RWPE2 (cell line): Measurements from ENCODE around the gene SENP7.
"Not testable (repeated sequence)": the region's sequence is repeated elsewhere in the genome, so short reads cannot be mapped to it uniquely, and the experiment has no call there.

Experiments
- ATAC-seq: fragments of 200-7000 bp; cut with Tn5 transposase; 3 replicates; pipeline ENCODE4 v1.9.1; 2021; ENCODE audit warnings: low read depth
- DNase-seq: peaks from one replicate; pipeline ENCODE4 v3.0.0-alpha.2; 2020; ENCODE audit warnings: low spot score
- H3K27ac ChIP-seq: fragments of 450-650 bp; 2 replicates; pipeline ENCODE4 v1.5.1; 2017; ENCODE audit warnings: mild to moderate bottlenecking; ENCODE audit not compliant: poor library complexity, severe bottlenecking
- H3K27me3 ChIP-seq: fragments of 250-450 bp; sonication (Bioruptor Pico); 2 replicates; pipeline ENCODE4 v1.5.1; 2021; ENCODE audit warnings: mild to moderate bottlenecking, moderate library complexity; ENCODE audit not compliant: insufficient read depth, poor library complexity, severe bottlenecking
- H3K36me3 ChIP-seq: fragments of 250-450 bp; sonication (Bioruptor Pico); 2 replicates; pipeline ENCODE4 v1.5.1; 2020; ENCODE audit warnings: low read depth, mild to moderate bottlenecking, moderate library complexity
- H3K4me1 ChIP-seq: fragments of 250-450 bp; sonication (Bioruptor Pico); 2 replicates; pipeline ENCODE4 v1.5.1; 2021; ENCODE audit warnings: mild to moderate bottlenecking, moderate library complexity; ENCODE audit not compliant: insufficient read depth, poor library complexity, severe bottlenecking
- H3K4me3 ChIP-seq: fragments of 250-450 bp; sonication (Bioruptor Pico); 2 replicates; pipeline ENCODE4 v1.5.1; 2021; ENCODE audit warnings: mild to moderate bottlenecking, moderate library complexity; ENCODE audit not compliant: severe bottlenecking
- H3K9me3 ChIP-seq: fragments of 250-450 bp; sonication (Bioruptor Pico); 2 replicates; pipeline ENCODE4 v1.5.1; 2021; ENCODE audit warnings: mild to moderate bottlenecking, moderate library complexity; ENCODE audit not compliant: severe bottlenecking
- TF ChIP-seq, protein P1 (sequence below): fragments of 450-650 bp; IDR thresholded peaks from one replicate; pipeline ENCODE4 v1.5.1; 2017; ENCODE audit warnings: mild to moderate bottlenecking, moderate library complexity; ENCODE audit not compliant: poor library complexity, severe bottlenecking

Gene SENP7

DNA sequence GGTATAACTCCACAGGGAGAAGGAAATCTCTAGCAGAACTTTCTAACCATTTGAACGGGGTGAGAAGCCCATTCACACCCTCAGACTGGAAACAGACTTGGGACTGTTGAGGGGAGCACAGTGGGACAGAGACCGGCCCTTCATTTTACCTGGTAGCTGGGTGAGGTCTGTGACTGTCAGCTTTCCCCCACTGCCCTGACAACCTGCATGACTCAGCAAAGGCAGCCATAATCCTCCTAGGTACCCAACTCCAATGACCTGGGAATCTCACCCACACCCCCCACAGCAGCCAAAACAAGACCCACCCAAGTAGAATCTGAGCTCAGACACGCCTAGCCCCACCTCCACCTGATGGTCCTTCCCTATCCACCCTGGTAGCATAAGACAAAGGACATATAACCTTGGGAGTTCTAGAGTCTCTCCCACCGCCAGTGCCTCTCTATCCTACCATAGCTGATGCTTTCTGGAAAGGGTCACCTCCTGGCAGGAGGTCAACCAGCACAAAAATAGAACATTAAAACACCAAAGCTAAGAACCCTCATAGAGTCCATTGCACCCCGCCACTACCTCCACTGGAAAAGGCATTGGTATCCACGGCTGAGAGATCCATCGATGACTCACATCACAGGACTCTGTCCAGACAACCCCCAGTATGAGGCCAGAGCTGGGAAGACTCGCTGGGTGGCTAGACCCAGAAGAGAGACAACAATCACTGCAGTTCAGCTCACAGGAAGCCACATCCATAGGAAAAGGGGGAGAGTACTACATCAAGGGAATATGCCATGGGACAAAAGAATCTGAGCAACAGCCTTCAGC is 28.0 kb downstream of the SENP7 start:
- H3K4me1 ChIP-seq = peaks cover 13% of the 10 kb centered on the region
- no peak overlapping the region for H3K4me3 ChIP-seq
- no peaks in the 10 kb centered on the region for H3K27me3 ChIP-seq
- DNase-seq (no peak), ATAC-seq (peak; percentile 81)
- no peak overlapping the region for H3K27ac ChIP-seq
- H3K9me3 ChIP-seq = no peaks in the 10 kb centered on the region
- TF ChIP-seq, protein P1, sequence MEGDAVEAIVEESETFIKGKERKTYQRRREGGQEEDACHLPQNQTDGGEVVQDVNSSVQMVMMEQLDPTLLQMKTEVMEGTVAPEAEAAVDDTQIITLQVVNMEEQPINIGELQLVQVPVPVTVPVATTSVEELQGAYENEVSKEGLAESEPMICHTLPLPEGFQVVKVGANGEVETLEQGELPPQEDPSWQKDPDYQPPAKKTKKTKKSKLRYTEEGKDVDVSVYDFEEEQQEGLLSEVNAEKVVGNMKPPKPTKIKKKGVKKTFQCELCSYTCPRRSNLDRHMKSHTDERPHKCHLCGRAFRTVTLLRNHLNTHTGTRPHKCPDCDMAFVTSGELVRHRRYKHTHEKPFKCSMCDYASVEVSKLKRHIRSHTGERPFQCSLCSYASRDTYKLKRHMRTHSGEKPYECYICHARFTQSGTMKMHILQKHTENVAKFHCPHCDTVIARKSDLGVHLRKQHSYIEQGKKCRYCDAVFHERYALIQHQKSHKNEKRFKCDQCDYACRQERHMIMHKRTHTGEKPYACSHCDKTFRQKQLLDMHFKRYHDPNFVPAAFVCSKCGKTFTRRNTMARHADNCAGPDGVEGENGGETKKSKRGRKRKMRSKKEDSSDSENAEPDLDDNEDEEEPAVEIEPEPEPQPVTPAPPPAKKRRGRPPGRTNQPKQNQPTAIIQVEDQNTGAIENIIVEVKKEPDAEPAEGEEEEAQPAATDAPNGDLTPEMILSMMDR = no peak
- H3K36me3 ChIP-seq = no peaks in the 10 kb centered on the region

DNA sequence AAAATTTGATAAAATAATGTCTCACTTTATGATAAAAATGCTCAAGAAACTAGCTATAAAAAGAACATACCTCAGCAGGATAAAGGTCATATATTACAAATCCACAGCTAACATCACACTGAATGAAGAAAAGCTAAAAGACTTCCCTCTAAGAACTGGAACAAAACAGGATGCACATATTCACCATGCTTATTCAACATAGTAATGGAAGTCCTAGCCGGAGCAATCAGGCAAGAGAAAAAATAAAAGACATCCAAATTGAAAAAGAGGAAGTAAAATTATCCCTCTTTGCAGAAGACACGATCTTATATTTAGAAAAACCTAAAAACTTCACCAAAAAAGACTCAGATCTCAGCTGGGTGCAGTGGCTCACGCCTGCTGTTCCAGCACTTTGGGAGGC is 34.0 kb downstream of the SENP7 start:
- no peak for DNase-seq
- no peak for ATAC-seq
- H3K36me3 ChIP-seq = no peaks in the 10 kb centered on the region
- H3K4me3 ChIP-seq = no peak overlapping the region
- no peaks in the 10 kb centered on the region for H3K9me3 ChIP-seq
- H3K27ac ChIP-seq = no peak overlapping the region
- H3K4me1 ChIP-seq = no peaks in the 10 kb centered on the region
- H3K27me3 ChIP-seq = no peaks in the 10 kb centered on the region
- TF ChIP-seq, protein P1 = no peak

DNA sequence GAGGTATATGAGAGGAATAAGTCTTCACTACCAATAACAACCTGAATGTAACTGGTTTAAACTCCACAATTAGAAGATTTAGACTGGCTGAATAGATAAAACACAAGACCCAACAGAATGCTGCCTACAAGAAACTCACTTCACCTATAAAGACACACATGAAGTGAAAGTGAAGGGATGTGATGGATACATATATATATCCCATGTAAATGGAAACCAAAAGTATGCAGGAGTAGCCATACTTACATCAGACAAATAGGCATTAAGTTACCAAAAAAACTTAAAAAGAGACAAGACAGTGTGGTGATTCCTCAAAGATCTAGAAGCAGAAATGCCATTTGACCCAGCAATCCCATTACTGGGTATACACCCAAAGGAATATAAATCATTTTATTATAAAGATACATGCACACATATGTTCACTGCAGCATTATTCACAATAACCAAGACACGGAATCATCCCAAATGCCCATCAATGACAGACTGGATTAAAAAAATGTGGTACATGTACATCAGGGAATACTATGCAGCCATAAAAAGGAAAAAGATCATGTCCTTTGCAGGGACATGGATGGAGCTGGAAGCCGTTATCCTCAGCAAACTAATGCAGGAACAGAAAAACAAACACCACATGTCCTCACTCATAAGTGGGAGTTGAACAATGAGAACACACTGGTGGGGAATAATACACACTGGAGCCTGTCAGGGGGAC is 38.0 kb downstream of the SENP7 start:
- not testable (repeated sequence) for ATAC-seq

DNA sequence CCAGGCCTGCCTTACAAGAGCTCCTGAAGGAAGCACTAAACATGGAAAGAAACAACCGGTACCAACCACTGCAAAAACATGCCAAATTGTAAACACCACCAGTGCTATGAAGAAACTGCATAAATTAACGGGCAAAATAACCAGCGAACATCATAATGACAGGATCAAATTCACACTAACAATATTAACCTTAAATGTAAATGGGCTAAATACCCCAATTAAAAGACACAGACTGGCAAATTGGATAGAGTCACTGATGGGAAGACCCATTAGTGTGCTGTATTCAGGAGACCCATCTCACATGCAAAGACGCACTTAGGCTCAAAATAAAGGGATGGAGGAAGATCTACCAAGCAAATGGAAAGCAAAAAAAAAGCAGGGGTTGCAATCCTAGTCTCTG is 44.3 kb downstream of the SENP7 start:
- H3K36me3 ChIP-seq, H3K27ac ChIP-seq, ATAC-seq, H3K4me1 ChIP-seq, H3K4me3 ChIP-seq, DNase-seq, H3K9me3 ChIP-seq, H3K27me3 ChIP-seq: not testable (repeated sequence)

More for the DNA sequence above, 38.0 kb downstream of the SENP7 start:
- not testable (repeated sequence) for DNase-seq, H3K9me3 ChIP-seq, H3K4me1 ChIP-seq, H3K27me3 ChIP-seq, H3K27ac ChIP-seq, H3K4me3 ChIP-seq, H3K36me3 ChIP-seq

DNA sequence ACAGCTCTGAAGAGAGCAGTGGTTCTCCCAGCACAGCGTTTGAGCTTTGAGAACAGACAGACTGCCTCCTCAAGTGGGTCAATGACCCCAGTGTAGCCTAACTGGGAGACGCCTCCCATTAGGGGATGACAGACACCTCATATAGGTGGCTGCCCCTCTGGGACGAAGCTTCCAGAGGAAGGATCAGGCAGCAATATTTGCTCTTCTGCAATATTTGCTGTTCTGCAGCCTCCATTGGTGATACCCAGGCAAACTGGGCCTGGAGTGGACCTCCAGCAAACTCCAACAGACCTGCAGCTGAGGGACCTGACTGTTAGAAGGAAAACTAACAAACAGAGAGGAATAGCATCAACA is 45.7 kb downstream of the SENP7 start:
- not testable (repeated sequence) for H3K27ac ChIP-seq, H3K4me3 ChIP-seq, H3K9me3 ChIP-seq

DNA sequence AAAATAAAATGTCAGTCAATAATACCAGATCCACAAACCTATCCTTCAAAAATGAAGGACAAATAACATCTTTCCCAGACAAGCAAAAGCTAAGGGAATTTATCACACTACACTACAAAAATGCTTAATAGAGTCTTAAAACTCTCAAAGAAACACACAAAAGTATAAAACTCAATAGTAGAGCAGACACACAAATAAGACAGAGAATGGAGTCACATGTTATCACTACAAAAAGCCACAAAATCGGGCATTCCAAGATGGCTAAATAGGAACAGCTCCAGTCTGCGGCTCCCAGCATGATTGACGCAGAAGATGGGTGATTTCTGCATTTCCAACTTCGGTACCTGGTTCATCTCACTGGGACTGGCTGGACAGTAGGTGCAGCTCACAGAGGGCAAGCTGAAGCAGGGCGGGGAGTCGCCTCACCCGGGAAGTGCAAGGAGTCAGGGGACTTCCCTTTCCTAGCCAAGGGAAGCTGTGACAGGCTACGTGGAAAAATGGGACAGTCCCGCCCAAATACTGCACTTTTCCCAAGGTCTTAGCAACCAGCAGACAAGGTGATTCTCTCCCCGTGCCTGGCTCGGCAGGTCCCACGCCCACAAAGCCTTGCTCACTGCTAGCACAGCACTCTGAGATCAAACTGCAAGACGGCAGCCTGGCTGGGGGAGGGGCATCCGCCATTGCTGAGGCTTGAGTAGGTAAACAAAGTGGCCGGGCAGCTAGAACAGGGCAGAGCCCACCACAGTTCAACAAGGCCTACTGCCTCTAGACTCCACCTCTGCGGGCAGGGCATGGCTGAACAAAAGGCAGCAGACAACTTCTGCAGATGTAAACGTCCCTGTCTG is 46.3 kb downstream of the SENP7 start:
- Histone ChIP-seq H3K4me1 (no peaks in the 10 kb centered on the region), H3K4me3 (no peak overlapping the region), H3K27ac (no peak overlapping the region), H3K36me3 (no peaks in the 10 kb centered on the region), H3K9me3 (no peaks in the 10 kb centered on the region), H3K27me3 (no peaks in the 10 kb centered on the region)
- no peak for ATAC-seq
- DNase-seq = no peak
- TF ChIP-seq, protein P1 = no peak

More for the DNA sequence above, 45.7 kb downstream of the SENP7 start:
- H3K27me3 ChIP-seq, H3K36me3 ChIP-seq, H3K4me1 ChIP-seq, ATAC-seq, DNase-seq: not testable (repeated sequence)
